HL-60 (cell line): ENCODE data around the gene DEDD.

Experiments used
- DNase-seq, 2 experiments: peaks; one replicate each; pipeline ENCODE4 v3.0.0-alpha.2; 2010 to 2020; ENCODE audit warnings: low read depth in 1 of 2, low spot score in 1 of 2
- H3K27ac ChIP-seq: fragments of 250-450 bp; sonication (Bioruptor Pico); replicated peaks from 2 replicates; pipeline ENCODE4 v1.5.1; 2020; ENCODE audit warnings: mild to moderate bottlenecking, moderate library complexity
- H3K27me3 ChIP-seq: fragments of 250-450 bp; sonication (Bioruptor Pico); 2 replicates; pipeline ENCODE4 v1.5.1; 2021; ENCODE audit warnings: mild to moderate bottlenecking, moderate library complexity; ENCODE audit not compliant: insufficient read depth, poor library complexity, severe bottlenecking
- H3K4me3 ChIP-seq: replicated peaks from 2 replicates; pipeline ENCODE4 v1.5.1; 2011; ENCODE audit warnings: mild to moderate bottlenecking, control low read depth, low read length; ENCODE audit not compliant: insufficient read depth
- GABPA ChIP-seq: IDR thresholded peaks from 2 replicates; pipeline ENCODE4 v1.6.1; 2012; ENCODE audit warnings: low read depth
- POLR2AphosphoS5 ChIP-seq: IDR thresholded peaks from 2 replicates; pipeline ENCODE4 v1.6.1; 2012; ENCODE audit warnings: low read depth
- SPI1 ChIP-seq: IDR thresholded peaks from 2 replicates; pipeline ENCODE4 v1.6.1; 2012; ENCODE audit warnings: low read depth, mild to moderate bottlenecking, borderline replicate concordance
- TF ChIP-seq, protein P1 (sequence below): IDR thresholded peaks from 2 replicates; pipeline ENCODE4 v1.6.1; 2012; ENCODE audit warnings: low read depth; ENCODE audit not compliant: insufficient replicate concordance
- TF ChIP-seq, protein P2 (sequence below): IDR thresholded peaks from one replicate; pipeline ENCODE4 v1.5.1; 2011; ENCODE audit warnings: low read length, control low read depth, inconsistent platforms; ENCODE audit not compliant: insufficient read depth

Gene DEDD

DNA sequence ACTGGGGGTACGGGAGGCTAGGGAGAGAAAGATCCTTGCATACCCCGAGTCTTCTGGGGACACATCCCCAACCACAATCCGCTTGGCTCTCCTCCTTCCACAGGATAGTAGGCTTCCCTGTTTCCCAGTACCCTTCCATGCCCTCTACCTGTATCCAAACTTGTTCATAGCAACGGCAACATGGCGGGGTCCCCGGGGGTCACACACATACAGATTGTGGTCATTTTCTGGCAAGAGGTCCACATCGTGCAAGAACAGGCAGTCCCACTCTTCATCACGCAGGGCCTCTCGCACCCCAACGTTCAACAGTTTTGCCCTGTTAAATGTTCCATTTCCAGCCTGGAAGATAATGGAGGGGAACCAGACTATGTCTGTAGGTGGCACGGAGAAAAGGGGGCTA, 41.2 kb upstream of the DEDD start:
- no peaks in the 10 kb centered on the region for H3K27me3 ChIP-seq
- no peak for DNase-seq
- H3K4me3 ChIP-seq: no peak overlapping the region
- no peak for TF ChIP-seq GABPA
- no peak for TF ChIP-seq SPI1
- TF ChIP-seq POLR2AphosphoS5: no peak
- no peak overlapping the region for H3K27ac ChIP-seq

DNA sequence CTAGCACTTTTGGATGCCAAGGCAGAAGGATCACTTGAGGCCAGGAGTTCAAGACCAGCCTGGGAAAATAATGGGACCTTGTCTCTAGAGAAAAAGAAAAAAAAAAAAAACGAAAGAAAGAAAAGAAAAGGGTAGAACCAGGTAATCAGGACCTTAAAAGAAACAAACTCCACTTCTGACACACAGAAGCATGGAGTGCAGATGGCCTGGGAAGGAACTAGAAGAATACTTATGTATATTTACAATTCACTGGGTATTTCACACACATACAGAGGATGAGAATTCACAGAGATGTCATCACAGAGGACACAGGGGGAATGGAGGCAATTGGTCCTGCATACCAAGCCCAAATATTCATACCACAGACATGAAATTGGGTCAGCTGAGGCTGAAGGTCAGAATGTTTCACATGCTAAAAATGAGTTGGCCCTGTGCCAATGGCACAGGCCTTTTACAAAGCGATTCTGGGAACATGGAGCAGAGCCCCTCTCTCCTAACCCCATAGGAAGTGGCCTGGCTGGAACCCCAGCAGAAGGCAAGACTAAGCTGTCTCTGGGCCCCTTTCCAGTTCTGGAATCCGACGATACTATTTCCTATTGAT, 40.4 kb upstream of the DEDD start:
- no peak for DNase-seq
- Histone ChIP-seq H3K27me3 (no peaks in the 10 kb centered on the region), H3K27ac (no peak overlapping the region), H3K4me3 (no peak overlapping the region)
- TF ChIP-seq GABPA (no peak), POLR2AphosphoS5 (no peak), SPI1 (no peak)
- TF ChIP-seq, protein P1, sequence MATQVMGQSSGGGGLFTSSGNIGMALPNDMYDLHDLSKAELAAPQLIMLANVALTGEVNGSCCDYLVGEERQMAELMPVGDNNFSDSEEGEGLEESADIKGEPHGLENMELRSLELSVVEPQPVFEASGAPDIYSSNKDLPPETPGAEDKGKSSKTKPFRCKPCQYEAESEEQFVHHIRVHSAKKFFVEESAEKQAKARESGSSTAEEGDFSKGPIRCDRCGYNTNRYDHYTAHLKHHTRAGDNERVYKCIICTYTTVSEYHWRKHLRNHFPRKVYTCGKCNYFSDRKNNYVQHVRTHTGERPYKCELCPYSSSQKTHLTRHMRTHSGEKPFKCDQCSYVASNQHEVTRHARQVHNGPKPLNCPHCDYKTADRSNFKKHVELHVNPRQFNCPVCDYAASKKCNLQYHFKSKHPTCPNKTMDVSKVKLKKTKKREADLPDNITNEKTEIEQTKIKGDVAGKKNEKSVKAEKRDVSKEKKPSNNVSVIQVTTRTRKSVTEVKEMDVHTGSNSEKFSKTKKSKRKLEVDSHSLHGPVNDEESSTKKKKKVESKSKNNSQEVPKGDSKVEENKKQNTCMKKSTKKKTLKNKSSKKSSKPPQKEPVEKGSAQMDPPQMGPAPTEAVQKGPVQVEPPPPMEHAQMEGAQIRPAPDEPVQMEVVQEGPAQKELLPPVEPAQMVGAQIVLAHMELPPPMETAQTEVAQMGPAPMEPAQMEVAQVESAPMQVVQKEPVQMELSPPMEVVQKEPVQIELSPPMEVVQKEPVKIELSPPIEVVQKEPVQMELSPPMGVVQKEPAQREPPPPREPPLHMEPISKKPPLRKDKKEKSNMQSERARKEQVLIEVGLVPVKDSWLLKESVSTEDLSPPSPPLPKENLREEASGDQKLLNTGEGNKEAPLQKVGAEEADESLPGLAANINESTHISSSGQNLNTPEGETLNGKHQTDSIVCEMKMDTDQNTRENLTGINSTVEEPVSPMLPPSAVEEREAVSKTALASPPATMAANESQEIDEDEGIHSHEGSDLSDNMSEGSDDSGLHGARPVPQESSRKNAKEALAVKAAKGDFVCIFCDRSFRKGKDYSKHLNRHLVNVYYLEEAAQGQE: no peak
- TF ChIP-seq, protein P2, sequence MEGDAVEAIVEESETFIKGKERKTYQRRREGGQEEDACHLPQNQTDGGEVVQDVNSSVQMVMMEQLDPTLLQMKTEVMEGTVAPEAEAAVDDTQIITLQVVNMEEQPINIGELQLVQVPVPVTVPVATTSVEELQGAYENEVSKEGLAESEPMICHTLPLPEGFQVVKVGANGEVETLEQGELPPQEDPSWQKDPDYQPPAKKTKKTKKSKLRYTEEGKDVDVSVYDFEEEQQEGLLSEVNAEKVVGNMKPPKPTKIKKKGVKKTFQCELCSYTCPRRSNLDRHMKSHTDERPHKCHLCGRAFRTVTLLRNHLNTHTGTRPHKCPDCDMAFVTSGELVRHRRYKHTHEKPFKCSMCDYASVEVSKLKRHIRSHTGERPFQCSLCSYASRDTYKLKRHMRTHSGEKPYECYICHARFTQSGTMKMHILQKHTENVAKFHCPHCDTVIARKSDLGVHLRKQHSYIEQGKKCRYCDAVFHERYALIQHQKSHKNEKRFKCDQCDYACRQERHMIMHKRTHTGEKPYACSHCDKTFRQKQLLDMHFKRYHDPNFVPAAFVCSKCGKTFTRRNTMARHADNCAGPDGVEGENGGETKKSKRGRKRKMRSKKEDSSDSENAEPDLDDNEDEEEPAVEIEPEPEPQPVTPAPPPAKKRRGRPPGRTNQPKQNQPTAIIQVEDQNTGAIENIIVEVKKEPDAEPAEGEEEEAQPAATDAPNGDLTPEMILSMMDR: no peak

DNA sequence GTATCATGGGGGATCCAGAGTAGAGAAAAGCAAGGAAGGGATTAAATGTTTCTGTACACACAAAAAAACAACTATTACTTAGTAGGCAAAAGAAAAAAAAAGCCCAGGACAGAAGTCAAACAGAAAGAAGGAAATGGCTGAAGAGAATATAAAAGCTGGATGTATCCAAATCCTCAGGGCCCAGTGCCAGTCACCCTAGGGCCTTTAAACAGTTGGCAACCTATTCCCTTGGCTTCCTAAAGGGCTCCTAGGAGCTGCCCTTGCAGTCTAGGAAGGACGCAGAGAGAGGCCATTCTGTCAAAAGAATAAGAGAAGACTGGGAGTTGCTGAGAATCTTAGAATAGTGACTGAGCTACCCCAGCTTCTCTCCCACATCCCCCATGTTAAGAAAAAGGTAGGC, 39.9 kb upstream of the DEDD start:
- Histone ChIP-seq H3K4me3 (no peak overlapping the region), H3K27ac (no peak overlapping the region), H3K27me3 (no peaks in the 10 kb centered on the region)
- DNase-seq: no peak
- TF ChIP-seq SPI1: no peak
- TF ChIP-seq, protein P2: no peak
- TF ChIP-seq, protein P1: no peak
- no peak for TF ChIP-seq POLR2AphosphoS5

DNA sequence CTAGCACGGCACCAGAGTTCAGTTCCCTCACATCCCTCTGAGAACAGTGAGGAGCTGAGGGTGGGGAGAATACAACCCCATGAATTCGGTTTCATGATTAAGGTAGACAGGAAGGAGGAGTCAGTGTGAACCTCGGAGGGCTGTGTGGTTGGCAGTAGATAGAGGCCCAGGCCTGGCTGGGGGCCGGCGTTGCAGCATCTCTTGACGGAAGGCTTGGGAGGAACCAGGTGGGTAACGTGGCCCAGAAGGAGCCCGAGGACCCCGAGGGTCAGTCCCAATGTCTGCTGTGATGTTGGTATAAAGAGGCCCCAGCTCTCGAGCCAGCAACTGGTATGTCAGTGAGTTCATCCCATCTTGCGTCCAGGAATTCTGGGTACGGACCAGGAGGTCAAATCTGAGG, 39.2 kb upstream of the DEDD start:
- TF ChIP-seq SPI1: no peak
- TF ChIP-seq POLR2AphosphoS5: no peak
- no peak for TF ChIP-seq GABPA
- TF ChIP-seq, protein P1: no peak
- TF ChIP-seq, protein P2: no peak
- no peaks in the 10 kb centered on the region for H3K27me3 ChIP-seq
- H3K4me3 ChIP-seq: no peak overlapping the region
- DNase-seq: no peak
- H3K27ac ChIP-seq: no peak overlapping the region
